SH-SY5Y (cell line): ENCODE results near the gene RHOBTB1.

Source experiments
- GATA2 ChIP-seq: IDR thresholded peaks from 2 replicates; pipeline ENCODE4 v1.6.1; 2011; ENCODE audit warnings: mild to moderate bottlenecking, low read depth, low read length
- GATA3 ChIP-seq: IDR thresholded peaks from 2 replicates; pipeline ENCODE4 v1.6.1; 2011; ENCODE audit warnings: low read depth, mild to moderate bottlenecking, low read length, moderate library complexity

- TF ChIP-seq GATA3 (no peak), GATA2 (no peak)
Observed at GRCh38 chr10:60835049-60835448, 108.9 kb downstream of the RHOBTB1 start.
